Neuronal stem cell (in vitro differentiated cells): ENCODE results near the gene SYPL2.

ENCODE experiments used
- DNase-seq: peaks from one replicate; pipeline ENCODE4 v3.0.0-alpha.2; 2013; ENCODE audit warnings: low spot score
- H2AFZ ChIP-seq: one replicate; pipeline ENCODE4 v1.6.1; 2013; ENCODE audit warnings: mild to moderate bottlenecking, low read length, inconsistent platforms
- H2AK5ac ChIP-seq: 2 replicates; pipeline ENCODE4 v1.6.1; 2013; ENCODE audit warnings: low read depth, mild to moderate bottlenecking, inconsistent platforms, low read length, moderate library complexity, mixed read lengths
- H2BK120ac ChIP-seq: 2 replicates; pipeline ENCODE4 v1.6.1; 2013; ENCODE audit warnings: low read depth, mild to moderate bottlenecking, inconsistent platforms, low read length, moderate library complexity, mixed read lengths
- H2BK12ac ChIP-seq: one replicate; pipeline ENCODE4 v1.6.1; 2013; ENCODE audit warnings: low read length, inconsistent platforms
- H2BK15ac ChIP-seq: 2 replicates; pipeline ENCODE4 v1.6.1; 2013; ENCODE audit warnings: mild to moderate bottlenecking, low read length, inconsistent platforms, mixed read lengths
- H2BK5ac ChIP-seq: one replicate; pipeline ENCODE4 v1.6.1; 2013; ENCODE audit warnings: inconsistent platforms, mild to moderate bottlenecking, low read length, moderate library complexity
- H3K14ac ChIP-seq: one replicate; pipeline ENCODE4 v1.6.1; 2013; ENCODE audit warnings: low read length, inconsistent platforms
- H3K18ac ChIP-seq: 2 replicates; pipeline ENCODE4 v1.6.1; 2013; ENCODE audit warnings: low read length, inconsistent platforms
- H3K23ac ChIP-seq: 2 replicates; pipeline ENCODE4 v1.6.1; 2013; ENCODE audit warnings: low read depth, mild to moderate bottlenecking, mixed read lengths, low read length, inconsistent platforms; ENCODE audit not compliant: poor library complexity
- H3K27ac ChIP-seq: replicated peaks from 3 replicates; pipeline ENCODE4 v1.5.1; 2013; ENCODE audit warnings: low read length, inconsistent platforms
- H3K27me3 ChIP-seq, 3 experiments: 2 replicates each; pipeline ENCODE4 v1.6.1; 2013; ENCODE audit warnings: low read length in 3 of 3, mild to moderate bottlenecking in 2 of 3, inconsistent platforms in 1 of 3, low read depth in 1 of 3, mixed read lengths in 1 of 3, moderate library complexity in 1 of 3; ENCODE audit not compliant: control insufficient read depth in 3 of 3, insufficient read depth in 3 of 3
- H3K36me3 ChIP-seq, 2 donors: replicated peaks in 1 of 2; 2 replicates each; pipeline ENCODE4 v1.6.1; 2013; ENCODE audit warnings: low read length in 2 of 2; ENCODE audit not compliant: control insufficient read depth in 2 of 2, insufficient read depth in 2 of 2
- H3K4ac ChIP-seq: 2 replicates; pipeline ENCODE4 v1.6.1; 2013; ENCODE audit warnings: inconsistent platforms, mild to moderate bottlenecking, low read length, moderate library complexity
- H3K4me1 ChIP-seq, 2 donors: 1 replicate in 1 of 2; 2 replicates in 1 of 2; pipeline ENCODE4 v1.6.1; 2013; ENCODE audit warnings: low read length in 2 of 2, low read depth in 1 of 2; ENCODE audit not compliant: control insufficient read depth in 2 of 2, insufficient read depth in 1 of 2
- H3K4me2 ChIP-seq: one replicate; pipeline ENCODE4 v1.6.1; 2013; ENCODE audit warnings: mild to moderate bottlenecking, low read length, inconsistent platforms; ENCODE audit not compliant: insufficient read depth, poor library complexity, severe bottlenecking
- H3K4me3 ChIP-seq, 2 donors: 2 replicates each; pipeline ENCODE4 v1.5.1; 2013; ENCODE audit warnings: low read length in 2 of 2, mild to moderate bottlenecking in 2 of 2, inconsistent platforms in 1 of 2, moderate library complexity in 1 of 2
- H3K79me1 ChIP-seq: one replicate; pipeline ENCODE4 v1.6.1; 2013; ENCODE audit warnings: low read depth, mild to moderate bottlenecking, inconsistent platforms, low read length, moderate library complexity
- H3K9ac ChIP-seq: one replicate; pipeline ENCODE4 v1.6.1; 2013; ENCODE audit warnings: mild to moderate bottlenecking, low read depth, low read length, inconsistent platforms; ENCODE audit not compliant: poor library complexity
- H3K9me3 ChIP-seq, 2 donors: replicated peaks in 1 of 2; 2 replicates each; pipeline versions ENCODE3 to v1.6.1; 2013; ENCODE audit warnings: low read length in 2 of 2, mild to moderate bottlenecking in 2 of 2, inconsistent platforms in 1 of 2, low read depth in 1 of 2, mixed read lengths in 1 of 2, moderate library complexity in 1 of 2; ENCODE audit not compliant: control insufficient read depth in 2 of 2, insufficient read depth in 1 of 2
- H4K8ac ChIP-seq: one replicate; pipeline ENCODE4 v1.6.1; 2013; ENCODE audit warnings: low read depth, mild to moderate bottlenecking, inconsistent platforms, low read length, moderate library complexity
- H4K91ac ChIP-seq: one replicate; pipeline ENCODE4 v1.6.1; 2013; ENCODE audit warnings: low read length, low read depth, mild to moderate bottlenecking, inconsistent platforms; ENCODE audit not compliant: poor library complexity
- WGBS, 2 donors: extraction: QIAGEN DNeasy Blood & Tissue Kit; methylation state at CpG; one replicate each; pipeline ENCODE4 v1.1.7; 2013; ENCODE audit warnings: missing lambda C conversion rate in 2 of 2, mixed read lengths in 1 of 2; ENCODE audit not compliant: insufficient read length in 2 of 2, insufficient replicate concordance in 1 of 2; ENCODE audit errors: extremely low coverage in 2 of 2; 5-methylcytosine and 5-hydroxymethylcytosine counted together

Gene SYPL2

DNA sequence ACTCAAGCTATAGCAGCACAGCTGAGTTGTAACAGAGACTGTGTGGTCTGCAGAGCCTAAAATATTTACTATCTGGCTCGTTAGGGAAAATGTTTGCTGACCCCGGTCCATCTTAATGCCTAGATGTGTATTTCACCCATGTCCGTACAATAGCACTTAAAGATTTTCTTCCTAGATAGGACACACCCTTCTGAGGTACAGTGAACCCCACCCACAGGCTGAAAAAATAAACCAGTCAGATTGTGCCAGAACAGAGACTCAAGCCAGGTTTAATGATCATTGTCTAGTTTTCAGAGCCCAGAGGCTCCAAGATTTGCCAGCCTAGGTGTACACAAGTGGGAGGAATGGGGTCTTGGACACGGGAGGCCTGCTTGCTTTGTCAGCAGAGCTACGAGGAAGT, 37.6 kb downstream of the SYPL2 start:
- Histone ChIP-seq H3K4me3 (no peak overlapping the region), H3K23ac (no peak overlapping the region), H3K79me1 (no peaks in the 10 kb centered on the region), H3K9me3 (no peaks in the 10 kb centered on the region), H2AFZ (no peak overlapping the region), H3K4me1 (peaks cover 3 to 11% of the 10 kb centered on the region in 2 donors), H3K9ac (no peak overlapping the region), H3K14ac (no peak overlapping the region), H2BK5ac (no peak overlapping the region), H4K91ac (no peak overlapping the region), H2AK5ac (no peak overlapping the region), H4K8ac (no peak overlapping the region), H3K27ac (no peak overlapping the region), H2BK15ac (no peak overlapping the region), H3K4me2 (no peak overlapping the region), H3K18ac (no peak overlapping the region), H3K27me3 (peaks cover 0 to under 1% (median 0%) of the 10 kb centered on the region in 3 experiments), H3K4ac (no peak overlapping the region), H2BK120ac (no peak overlapping the region), H3K36me3 (peaks cover 5 to 14% of the 10 kb centered on the region in 2 donors), H2BK12ac (no peak overlapping the region)
- DNase-seq: no peak
- no CpG with 5 or more reads among the region's 5 CpGs for WGBS, 2 donors

DNA sequence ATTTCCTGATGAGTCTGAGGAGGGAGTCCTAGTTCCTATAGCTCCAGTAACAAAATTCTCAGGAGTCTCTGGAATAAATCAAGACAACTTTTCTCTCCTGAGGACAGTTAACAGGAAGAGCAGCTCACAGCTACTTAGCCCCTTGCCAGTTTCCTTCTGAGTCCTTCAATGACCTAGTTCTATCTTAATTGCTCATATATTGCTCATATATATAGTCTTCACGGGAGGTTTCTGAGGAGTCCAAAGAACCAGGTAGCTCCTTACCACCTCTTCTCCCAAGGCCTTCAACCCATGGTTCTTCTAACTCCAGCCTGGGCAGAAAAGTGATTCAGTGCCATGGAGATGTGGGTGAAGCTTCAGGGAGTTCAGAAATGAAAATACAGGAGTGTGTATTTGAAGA, 38.6 kb downstream of the SYPL2 start:
- Histone ChIP-seq H2BK15ac (no peak overlapping the region), H2BK5ac (no peak overlapping the region), H3K4me1 (peaks cover 7 to 10% of the 10 kb centered on the region in 2 donors), H2BK120ac (no peak overlapping the region), H3K4me3 (no peak overlapping the region), H3K27ac (no peak overlapping the region), H3K4me2 (no peak overlapping the region), H3K9me3 (no peaks in the 10 kb centered on the region), H3K23ac (no peak overlapping the region), H2AFZ (no peak overlapping the region), H3K79me1 (no peaks in the 10 kb centered on the region), H4K91ac (no peak overlapping the region), H3K9ac (no peak overlapping the region), H3K14ac (no peak overlapping the region), H2BK12ac (no peak overlapping the region), H2AK5ac (no peak overlapping the region), H3K36me3 (peaks cover 5 to 8% of the 10 kb centered on the region in 2 donors), H3K18ac (no peak overlapping the region), H3K4ac (no peak overlapping the region), H4K8ac (no peak overlapping the region), H3K27me3 (peaks cover 0 to 2% (median 0%) of the 10 kb centered on the region in 3 experiments)
- DNase-seq: no peak
- no CpG with 5 or more reads among the region's 1 CpG for WGBS, 2 donors

DNA sequence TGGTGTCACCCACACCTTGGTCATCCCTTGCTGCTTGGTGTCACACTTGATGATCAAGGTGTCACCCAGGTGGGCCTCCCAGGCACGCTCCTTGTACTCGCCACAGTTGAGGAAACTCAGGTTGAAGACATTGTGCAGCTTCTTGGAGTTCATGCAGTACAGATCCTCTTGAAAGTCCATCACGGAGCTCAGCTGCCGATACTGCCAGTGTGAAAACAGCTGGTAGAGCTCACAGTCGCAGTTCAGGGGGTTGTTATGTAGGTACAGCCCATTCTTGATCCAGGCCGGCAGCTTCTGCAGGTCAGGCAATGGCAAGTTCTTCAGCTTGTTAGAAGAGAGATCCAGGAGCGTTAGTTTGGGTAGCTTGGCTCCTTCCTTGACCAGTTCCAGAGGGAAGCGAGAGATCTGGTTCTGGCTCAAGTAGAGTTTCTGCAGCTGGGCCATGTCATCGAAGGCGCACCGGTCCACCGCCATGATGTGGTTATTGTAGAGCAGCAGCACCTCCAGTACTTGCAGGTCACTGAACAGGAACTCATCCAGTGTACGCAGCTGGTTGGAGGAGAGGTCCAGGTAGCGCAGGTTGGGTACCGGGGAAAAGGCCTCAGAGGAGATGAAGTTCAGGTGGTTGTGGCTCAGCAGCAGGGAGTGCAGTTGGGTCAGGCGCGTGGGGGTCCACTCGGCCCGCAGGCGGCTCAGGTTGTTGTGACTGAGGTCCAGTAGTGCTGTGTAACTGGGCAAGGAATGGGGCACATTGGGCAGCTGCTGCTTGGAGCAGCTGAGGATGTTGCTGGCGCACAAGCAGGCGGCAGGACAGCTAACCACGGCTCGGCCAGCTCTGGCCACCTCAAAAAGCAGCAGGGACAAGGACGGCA, 41.9 kb downstream of the SYPL2 start:
- H3K36me3 ChIP-seq: no peaks in the 10 kb centered on the region
- no peak overlapping the region for H2BK5ac ChIP-seq
- DNase-seq: no peak
- H4K91ac ChIP-seq: no peak overlapping the region
- peak overlapping the region; percentile 21 to 56 for H3K4me3 ChIP-seq
- no peak overlapping the region for H3K14ac ChIP-seq
- H2BK120ac ChIP-seq: no peak overlapping the region
- H3K9ac ChIP-seq: no peak overlapping the region
- no peak overlapping the region for H3K4ac ChIP-seq
- no CpG with 5 or more reads among the region's 25 CpGs for WGBS, 2 donors
- H2BK15ac ChIP-seq: peak overlapping the region; percentile 39
- H4K8ac ChIP-seq: no peak overlapping the region
- H3K27me3 ChIP-seq: peaks cover 0 to 15% (median 8%) of the 10 kb centered on the region in 3 experiments
- no peaks in the 10 kb centered on the region for H3K9me3 ChIP-seq
- no peak overlapping the region for H2BK12ac ChIP-seq
- H2AK5ac ChIP-seq: peak overlapping the region; percentile 78
- peak overlapping the region; percentile 11 for H3K23ac ChIP-seq
- H3K4me2 ChIP-seq: no peak overlapping the region
- no peak overlapping the region for H3K27ac ChIP-seq
- H2AFZ ChIP-seq: no peak overlapping the region
- peak overlapping the region; percentile 45 for H3K18ac ChIP-seq
- H3K79me1 ChIP-seq: no peaks in the 10 kb centered on the region
- H3K4me1 ChIP-seq: peaks cover 7 to 9% of the 10 kb centered on the region in 2 donors

DNA sequence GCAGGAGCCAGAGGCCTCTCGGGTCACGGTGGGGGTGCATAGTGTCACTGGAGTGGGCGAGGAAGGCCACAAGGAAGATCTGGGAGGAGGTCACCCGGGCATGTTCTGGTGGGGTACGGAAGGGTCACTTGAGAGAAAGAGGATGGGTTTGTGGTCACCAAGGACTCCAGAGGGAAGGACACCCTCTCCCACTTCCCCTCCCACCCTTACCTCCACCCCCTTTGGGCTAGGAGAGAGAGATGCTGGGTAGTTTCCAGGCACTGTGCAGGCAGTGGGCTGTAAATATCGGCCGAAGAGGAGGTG, 42.5 kb downstream of the SYPL2 start:
- no peak overlapping the region for H4K91ac ChIP-seq
- H2BK12ac ChIP-seq: no peak overlapping the region
- H3K23ac ChIP-seq: peak overlapping the region; percentile 92
- H3K18ac ChIP-seq: peak overlapping the region; percentile 45
- peak overlapping the region; percentile 85 for H2AK5ac ChIP-seq
- H3K27ac ChIP-seq: no peak overlapping the region
- peaks cover 7 to 9% of the 10 kb centered on the region in 2 donors for H3K4me1 ChIP-seq
- peak overlapping the region; percentile 90 for H2AFZ ChIP-seq
- H3K9ac ChIP-seq: peak overlapping the region; percentile 94
- H3K27me3 ChIP-seq: peaks cover 0 to 15% (median 8%) of the 10 kb centered on the region in 3 experiments
- H3K36me3 ChIP-seq: no peaks in the 10 kb centered on the region
- peak overlapping the region; percentile 70 for H3K4me2 ChIP-seq
- H4K8ac ChIP-seq: no peak overlapping the region
- no peak overlapping the region for H2BK5ac ChIP-seq
- H3K4me3 ChIP-seq: peak overlapping the region; percentile 56 to 95
- H3K14ac ChIP-seq: no peak overlapping the region
- H2BK15ac ChIP-seq: peak overlapping the region; percentile 39
- H3K79me1 ChIP-seq: no peaks in the 10 kb centered on the region
- no peaks in the 10 kb centered on the region for H3K9me3 ChIP-seq
- no peak overlapping the region for H3K4ac ChIP-seq
- H2BK120ac ChIP-seq: no peak overlapping the region
- WGBS, 2 donors: no CpG with 5 or more reads among the region's 7 CpGs
- DNase-seq: no peak
